BJ (cell line): ENCODE results near the gene ZNF385D. TPM values are rescaled to one million over a fixed set of nuclear protein-coding genes. Genes with fewer than 3 reads are reported as not detected.
"Not testable (repeated sequence)": the region's sequence is repeated elsewhere in the genome, so short reads cannot be mapped to it uniquely, and the experiment has no call there.

Experiments used
- CTCF ChIA-PET: fragments of 350-600 bp; formaldehyde crosslinking; extraction: SDS; loops from one replicate; lab custom pipeline; 2021; ENCODE audit warnings: antibody characterized with exemption, inconsistent platforms; lab: Yijun Ruan, JAX
- POLR2A ChIA-PET: fragments of 300-600 bp; sonication (Branson Sonifier 250); formaldehyde crosslinking; extraction: SDS; loops from one replicate; lab custom pipeline; 2021; ENCODE audit warnings: antibody characterized with exemption; lab: Charles Lee
- DNase-seq: peaks from one replicate; pipeline ENCODE4 v3.0.0-alpha.2; 2011; ENCODE audit warnings: low read depth
- H3K27me3 ChIP-seq: 2 replicates; pipeline ENCODE4 v1.6.0; 2011; ENCODE audit warnings: low read length; ENCODE audit not compliant: control insufficient read depth, insufficient read depth
- H3K36me3 ChIP-seq: 2 replicates; pipeline ENCODE4 v1.5.1; 2011; ENCODE audit warnings: low read length; ENCODE audit not compliant: control insufficient read depth, insufficient read depth
- H3K4me3 ChIP-seq: 2 replicates; pipeline ENCODE4 v1.5.1; 2011; ENCODE audit warnings: low read depth, mild to moderate bottlenecking, control low read depth, low read length
- CTCF ChIP-seq: IDR thresholded peaks from 2 replicates; pipeline ENCODE4 v1.5.1; 2011; ENCODE audit warnings: low read depth, mild to moderate bottlenecking, control low read depth, inconsistent platforms, low read length, moderate library complexity; ENCODE audit not compliant: insufficient read depth
- polyA plus RNA-seq: library from polyadenylated mRNA; depleted of rRNA; stranded (reverse); fragments of >200 nt; gene quantifications from 2 replicates; pipeline ENCODE4 v1.2.3, GENCODE V29; 2011

Gene ZNF385D
- polyA plus RNA-seq, 1 experiment, result 2.2 TPM

- POLR2A ChIA-PET, result no interaction called here
- DNase-seq, result no peak
- Histone ChIP-seq H3K4me3 (no peak overlapping the region), H3K27me3 (no peaks in the 10 kb centered on the region), H3K36me3 (no peaks in the 10 kb centered on the region)
- CTCF ChIA-PET, result no interaction called here
- TF ChIP-seq CTCF, result no peak
Measured at GRCh38 chr3:21509731-21510470, 241.1 kb downstream of the ZNF385D start.

- Histone ChIP-seq H3K27me3 (no peaks in the 10 kb centered on the region), H3K4me3 (no peak overlapping the region), H3K36me3 (no peaks in the 10 kb centered on the region)
- TF ChIP-seq CTCF, result no peak
- CTCF ChIA-PET, result no interaction called here
- no peak for DNase-seq
- POLR2A ChIA-PET, result no interaction called here
Measured at GRCh38 chr3:21508246-21508645, 242.8 kb downstream of the ZNF385D start.

- Histone ChIP-seq H3K4me3 (no peak overlapping the region), H3K36me3 (no peaks in the 10 kb centered on the region), H3K27me3 (no peaks in the 10 kb centered on the region)
- no peak for TF ChIP-seq CTCF
- DNase-seq, result no peak
- POLR2A ChIA-PET, result no interaction called here
- CTCF ChIA-PET, result no interaction called here
Measured at GRCh38 chr3:21505711-21506460, 245.1 kb downstream of the ZNF385D start.

GRCh38 chr3:21502656-21503055, 248.4 kb downstream of the ZNF385D start:
- CTCF ChIA-PET, result no interaction called here
- TF ChIP-seq CTCF, result no peak
- Histone ChIP-seq H3K4me3 (no peak overlapping the region), H3K27me3 (no peaks in the 10 kb centered on the region), H3K36me3 (no peaks in the 10 kb centered on the region)
- POLR2A ChIA-PET, result no interaction called here
- DNase-seq, result no peak

- no peak for DNase-seq
- TF ChIP-seq CTCF, result no peak
- Histone ChIP-seq H3K4me3 (no peak overlapping the region), H3K27me3 (no peaks in the 10 kb centered on the region), H3K36me3 (no peaks in the 10 kb centered on the region)
- CTCF ChIA-PET, result no interaction called here
- POLR2A ChIA-PET, result no interaction called here
Measured at GRCh38 chr3:21500834-21501233, 250.2 kb downstream of the ZNF385D start.

GRCh38 chr3:21490671-21491070, 260.3 kb downstream of the ZNF385D start:
- H3K27me3 ChIP-seq, H3K36me3 ChIP-seq, POLR2A ChIA-PET, H3K4me3 ChIP-seq, DNase-seq: not testable (repeated sequence)
- CTCF ChIA-PET, result interaction anchor here (1.1 kb wide), 1 partner anchor 64 kb away, joined by 3 read pairs; no protein-coding TSS in a partner anchor
